DOHH2 (cell line): ENCODE results near the gene PURB.
"Not testable (repeated sequence)": the region's sequence is repeated elsewhere in the genome, so short reads cannot be mapped to it uniquely, and the experiment has no call there.

Experiments
- H3F3A ChIP-seq: fragments of 200-600 bp; sonication (generic), shearing (Covaris generic); 2 replicates; pipeline ENCODE4 v1.6.0; 2016; ENCODE audit warnings: antibody characterized with exemption, mild to moderate bottlenecking; ENCODE audit not compliant: control insufficient read depth, insufficient read depth
- H3K27ac ChIP-seq: fragments of 200-600 bp; sonication (generic); 2 replicates; pipeline ENCODE4 v1.5.1; 2014; ENCODE audit warnings: low read depth, mild to moderate bottlenecking, low read length, moderate library complexity
- H3K27me3 ChIP-seq: fragments of 200-600 bp; sonication (generic); 2 replicates; pipeline ENCODE4 v1.6.1; 2014; ENCODE audit warnings: mild to moderate bottlenecking, low read length, mixed read lengths; ENCODE audit not compliant: control insufficient read depth
- H3K36me3 ChIP-seq: fragments of 200-600 bp; sonication (generic); 2 replicates; pipeline ENCODE4 v1.6.1; 2014; ENCODE audit warnings: mild to moderate bottlenecking, low read length, moderate library complexity, mixed read lengths; ENCODE audit not compliant: control insufficient read depth
- H3K4me1 ChIP-seq: fragments of 200-600 bp; sonication (generic); 2 replicates; pipeline ENCODE4 v1.6.1; 2014; ENCODE audit warnings: mild to moderate bottlenecking, low read length, mixed read lengths; ENCODE audit not compliant: control insufficient read depth
- H3K4me2 ChIP-seq: fragments of 200-600 bp; sonication (generic); 2 replicates; pipeline ENCODE4 v1.6.0; 2014; ENCODE audit warnings: mild to moderate bottlenecking, low read length, moderate library complexity
- H3K4me3 ChIP-seq: fragments of 200-600 bp; sonication (generic); 2 replicates; pipeline ENCODE4 v1.5.1; 2014; ENCODE audit warnings: mild to moderate bottlenecking, low read length, mixed read lengths
- H3K79me2 ChIP-seq: fragments of 200-600 bp; sonication (generic); 2 replicates; pipeline ENCODE4 v1.6.1; 2014; ENCODE audit warnings: mild to moderate bottlenecking, low read length, mixed read lengths; ENCODE audit not compliant: control insufficient read depth
- H3K9me2 ChIP-seq: fragments of 200-600 bp; sonication (generic); replicated peaks from 2 replicates; pipeline ENCODE4 v1.6.1; 2014; ENCODE audit warnings: mild to moderate bottlenecking, low read length, mixed read lengths; ENCODE audit not compliant: control insufficient read depth
- H3K9me3 ChIP-seq: fragments of 200-600 bp; sonication (generic); 2 replicates; pipeline ENCODE4 v1.6.1; 2014; ENCODE audit warnings: antibody characterized with exemption, low read length, mixed read lengths; ENCODE audit not compliant: control insufficient read depth, insufficient read depth
- H4K20me1 ChIP-seq: fragments of 200-600 bp; sonication (generic); 2 replicates; pipeline ENCODE4 v1.6.0; 2014; ENCODE audit warnings: low read depth, mild to moderate bottlenecking, antibody characterized with exemption, low read length, moderate library complexity; ENCODE audit not compliant: control insufficient read depth, insufficient read depth
- CTCF ChIP-seq: fragments of 200-600 bp; sonication (generic); IDR thresholded peaks from one replicate; pipeline ENCODE4 v1.5.1; 2014; ENCODE audit warnings: antibody characterized with exemption, mild to moderate bottlenecking, low read depth, low read length; ENCODE audit not compliant: poor library complexity, severe bottlenecking
- EZH2phosphoT487 ChIP-seq: fragments of 200-600 bp; sonication (generic); IDR thresholded peaks from 2 replicates; pipeline ENCODE4 v1.6.1; 2017; ENCODE audit warnings: borderline replicate concordance, mild to moderate bottlenecking, antibody characterized with exemption, low read length, moderate library complexity, mixed read lengths

The PURB gene

GRCh38 chr7:44867073-44867995 is 18.0 kb downstream of the PURB start:
- Histone ChIP-seq H3K79me2 (no peaks in the 10 kb centered on the region), H3K4me3 (no peak overlapping the region), H3K4me2 (no peak overlapping the region), H3K9me2 (no peaks in the 10 kb centered on the region), H3K9me3 (0 out of 2 replicates have a peak, but pooled peaks cover 3% of the 10 kb centered on the region), H3K27me3 (peaks cover 14% of the 10 kb centered on the region), H4K20me1 (no peaks in the 10 kb centered on the region), H3K4me1 (no peaks in the 10 kb centered on the region), H3K36me3 (no peaks in the 10 kb centered on the region), H3F3A (no peaks in the 10 kb centered on the region), H3K27ac (no peak overlapping the region)
- TF ChIP-seq CTCF (no peak), EZH2phosphoT487 (no peak)

- H3K9me3 ChIP-seq, H3F3A ChIP-seq, H3K27ac ChIP-seq, H3K4me1 ChIP-seq, H3K9me2 ChIP-seq, H4K20me1 ChIP-seq, H3K36me3 ChIP-seq, H3K4me2 ChIP-seq, H3K4me3 ChIP-seq, H3K79me2 ChIP-seq: not testable (repeated sequence)
- peaks cover 17% of the 10 kb centered on the region for H3K27me3 ChIP-seq
These were observed 23.4 kb downstream of the PURB start for GRCh38 chr7:44861949-44862348.

DNA sequence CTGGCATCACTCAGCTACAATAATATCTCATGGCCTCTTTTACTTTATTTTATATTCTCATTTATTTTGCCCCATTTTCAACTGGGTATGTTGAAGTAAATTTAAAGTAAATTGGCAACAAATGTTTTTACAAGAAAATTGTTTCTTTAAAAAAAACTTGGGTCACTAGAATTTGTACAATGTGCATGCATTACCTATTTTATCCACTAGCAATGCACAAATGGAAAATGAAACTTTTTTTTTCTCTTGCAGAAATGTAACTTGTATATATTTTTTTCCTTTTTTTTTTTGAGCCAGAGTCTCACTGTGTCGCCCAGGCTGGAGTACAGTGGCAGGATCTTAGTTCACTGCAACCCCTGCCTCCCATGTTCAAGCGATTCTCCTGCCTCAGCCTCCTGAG is 27.2 kb downstream of the PURB start:
- Histone ChIP-seq H3K9me3 (no peaks in the 10 kb centered on the region), H4K20me1 (no peaks in the 10 kb centered on the region), H3K4me2 (no peak overlapping the region), H3K4me3 (no peak overlapping the region), H3K27me3 (peaks cover 8% of the 10 kb centered on the region), H3K4me1 (0 out of 2 replicates have a peak, but pooled peaks cover 2% of the 10 kb centered on the region), H3K9me2 (no peaks in the 10 kb centered on the region), H3K36me3 (no peaks in the 10 kb centered on the region), H3F3A (0 out of 2 replicates have a peak, but pooled peaks cover 5% of the 10 kb centered on the region), H3K27ac (no peak overlapping the region), H3K79me2 (no peaks in the 10 kb centered on the region)
- TF ChIP-seq EZH2phosphoT487 (no peak), CTCF (no peak)

DNA sequence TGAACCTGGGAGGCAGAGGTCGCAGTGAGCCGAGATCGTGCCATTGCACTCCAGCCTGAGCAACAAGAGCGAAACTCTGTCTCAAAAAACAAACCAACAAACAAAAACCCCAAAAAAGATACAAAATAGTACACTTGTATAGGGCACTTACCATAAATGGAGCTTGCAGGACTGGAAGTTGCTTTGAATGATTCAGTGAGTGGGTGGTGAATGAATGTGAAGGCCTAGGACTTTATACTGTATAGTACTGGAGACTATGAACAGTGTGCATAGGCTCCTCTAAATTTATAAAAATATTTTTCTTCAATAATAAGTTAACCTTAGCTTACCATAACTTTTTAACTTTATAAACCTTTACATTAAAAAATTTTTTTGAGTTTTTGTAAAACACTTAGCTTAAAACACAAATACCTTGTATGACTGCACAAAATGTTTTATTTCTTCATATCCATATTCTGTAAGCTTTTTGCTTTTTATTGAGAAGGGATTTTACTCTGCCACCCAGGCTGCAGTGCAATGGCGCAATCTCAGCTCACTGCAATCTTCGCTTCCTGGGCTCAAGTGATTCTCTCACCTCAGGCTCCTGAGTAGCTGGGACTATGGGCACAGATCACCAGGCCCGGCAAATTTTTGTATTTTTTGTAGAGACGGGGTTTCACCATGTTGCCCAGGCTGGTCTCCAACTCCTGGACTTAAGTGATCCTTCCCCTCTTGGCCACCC is 30.5 kb downstream of the PURB start:
- Histone ChIP-seq H3K9me3 (no peaks in the 10 kb centered on the region), H3K4me2 (no peak overlapping the region), H3K27me3 (no peaks in the 10 kb centered on the region), H3K79me2 (peaks cover 2% of the 10 kb centered on the region; the same call in 1 of the 2 replicates), H3K36me3 (peaks cover 9% of the 10 kb centered on the region), H3K9me2 (no peaks in the 10 kb centered on the region), H3K27ac (no peak overlapping the region), H3K4me1 (peaks cover 10% of the 10 kb centered on the region), H3K4me3 (no peak overlapping the region), H4K20me1 (no peaks in the 10 kb centered on the region), H3F3A (peaks cover 13% of the 10 kb centered on the region)
- TF ChIP-seq EZH2phosphoT487 (no peak), CTCF (no peak)
